Stimulated activated CD8-positive, alpha-beta memory T cell treated with anti-CD3 and anti-CD28 coated beads, Interleukin-15, amount 100 ng/mL, for 1 hour (primary cell): Measurements from ENCODE around the gene GBGT1.

ENCODE experiments used
- DNase-seq: peaks from one replicate; pipeline ENCODE4 v3.0.0-alpha.2; 2020; ENCODE audit warnings: low read depth

GBGT1 gene

GRCh38 chr9:133143639-133144141 lies 20.0 kb downstream of the GBGT1 start:
- DNase-seq: no peak

- no peak for DNase-seq
These were observed 20.8 kb downstream of the GBGT1 start for GRCh38 chr9:133142684-133143622.

- peak; percentile 56 for DNase-seq
These were observed 21.7 kb downstream of the GBGT1 start for GRCh38 chr9:133141833-133142595.

- DNase-seq: no peak
These were observed 23.1 kb downstream of the GBGT1 start for GRCh38 chr9:133140606-133141005.

- no peak for DNase-seq
These were observed 23.6 kb downstream of the GBGT1 start for GRCh38 chr9:133140174-133140505.

- DNase-seq: no peak
These were observed 24.2 kb downstream of the GBGT1 start for GRCh38 chr9:133139246-133140173.

GRCh38 chr9:133137451-133138231 lies 26.1 kb downstream of the GBGT1 start:
- DNase-seq: no peak

- DNase-seq: no peak
These were observed 28.5 kb downstream of the GBGT1 start for GRCh38 chr9:133135146-133135745.

- DNase-seq: no peak
These were observed 29.1 kb downstream of the GBGT1 start for GRCh38 chr9:133134388-133135145.

GRCh38 chr9:133133681-133134387 lies 29.9 kb downstream of the GBGT1 start:
- peak; percentile 78 for DNase-seq

- DNase-seq: no peak
These were observed 31.5 kb downstream of the GBGT1 start for GRCh38 chr9:133132174-133132573.

GRCh38 chr9:133131506-133131905 lies 32.2 kb downstream of the GBGT1 start:
- DNase-seq: no peak

GRCh38 chr9:133130685-133131244 lies 32.9 kb downstream of the GBGT1 start:
- no peak for DNase-seq

GRCh38 chr9:133129001-133129795 lies 34.5 kb downstream of the GBGT1 start:
- DNase-seq: no peak

- DNase-seq: no peak
These were observed 35.6 kb downstream of the GBGT1 start for GRCh38 chr9:133128152-133128551.

GRCh38 chr9:133127340-133127981 lies 36.3 kb downstream of the GBGT1 start:
- no peak for DNase-seq

GRCh38 chr9:133126697-133127339 lies 36.9 kb downstream of the GBGT1 start:
- no peak for DNase-seq
